ENCODE measurements around the gene GNAT1. TPM values are rescaled to one million over a fixed set of nuclear protein-coding genes. Genes with fewer than 3 reads are reported as not detected.

The GNAT1 gene
- total and polyA plus RNA-seq, 2 of the 13 experiments (the other 11 are each of a cell fraction or from before 2014, with no cell fraction given) = 0.15 TPM; not detected in 1

GRCh38 chr3:50203113-50203808 is 11.9 kb downstream of the GNAT1 start (continued):
- no peak for TF ChIP-seq CCAR2 (optimal IDR thresholded peaks at IDR 0.05; ENCODE audit: low read depth, low read length)
- TF ChIP-seq ZNF720 (CRISPR knock-in tag; IDR thresholded peaks at IDR 0.05) = no peak
- 0 out of 2 replicates have a peak, but pooled peaks have one; percentile 69 for TF ChIP-seq SKIL (CRISPR knock-in tag; IDR thresholded peaks at IDR 0.05; ENCODE audit: borderline replicate concordance)
- no peak for TF ChIP-seq ZNF780A (CRISPR knock-in tag; IDR thresholded peaks at IDR 0.05)
- TF ChIP-seq HOXA3 (CRISPR knock-in tag; IDR thresholded peaks at IDR 0.05) = peak; percentile 48; the same call in 1 of the 2 replicates
- TF ChIP-seq KLF12 (CRISPR knock-in tag; IDR thresholded peaks at IDR 0.05; ENCODE audit: borderline replicate concordance) = no peak
- TF ChIP-seq KDM5A (IDR thresholded peaks at IDR 0.05; ENCODE audit: borderline replicate concordance, low read length) = no peak
- peak; percentile 86 for TF ChIP-seq RXRB (CRISPR knock-in tag; IDR thresholded peaks at IDR 0.05; ENCODE audit: borderline replicate concordance)
- peak; percentile 80; the same call in 1 of the 2 replicates for TF ChIP-seq ATF2 (CRISPR knock-in tag; IDR thresholded peaks at IDR 0.05)
- no peak for TF ChIP-seq TARDBP (CRISPR knock-in tag; IDR thresholded peaks at IDR 0.05)
- TF ChIP-seq SRSF1 (optimal IDR thresholded peaks at IDR 0.05; ENCODE audit: low read depth, low read length) = no peak
- no peak for TF ChIP-seq HOXA9 (CRISPR knock-in tag; IDR thresholded peaks at IDR 0.05; ENCODE audit: borderline replicate concordance)
- TF ChIP-seq PLSCR1 (CRISPR knock-in tag; IDR thresholded peaks at IDR 0.05; ENCODE audit: borderline replicate concordance) = no peak
- no peak for TF ChIP-seq GLMP (CRISPR knock-in tag; IDR thresholded peaks at IDR 0.05; ENCODE audit: borderline replicate concordance)
- no peak for TF ChIP-seq LBX2 (CRISPR knock-in tag; IDR thresholded peaks at IDR 0.05; ENCODE audit: borderline replicate concordance)
- TF ChIP-seq SCMH1 (CRISPR knock-in tag; IDR thresholded peaks at IDR 0.05; ENCODE audit: borderline replicate concordance) = no peak
- peak; percentile 85 for TF ChIP-seq ZFY (CRISPR knock-in tag; IDR thresholded peaks at IDR 0.05)
- TF ChIP-seq ZNF276 (CRISPR knock-in tag; IDR thresholded peaks at IDR 0.05; ENCODE audit: low read depth) = no peak
- TF ChIP-seq ZNF558 (CRISPR knock-in tag; IDR thresholded peaks at IDR 0.05; ENCODE audit: borderline replicate concordance) = no peak
- no peak for TF ChIP-seq NCOA5 (CRISPR knock-in tag; IDR thresholded peaks at IDR 0.05)
- no peak for TF ChIP-seq ZNF10 (CRISPR knock-in tag; IDR thresholded peaks at IDR 0.05; ENCODE audit: borderline replicate concordance, low read depth)

Data from HepG2 (cell line).